HepG2 (cell line): ENCODE measurements around the gene EFNA3. TPM values are rescaled to one million over a fixed set of nuclear protein-coding genes. Genes with fewer than 3 reads are reported as not detected.
A peak's percentile ranks its signal among the peaks of the same experiment; 100 is the strongest.

Source experiments
- GATAD2A ChIP-seq: IDR thresholded peaks from 2 replicates; pipeline ENCODE4 v1.6.1; 2016
- HNF1A ChIP-seq, 2 experiments: sonication (generic) in 1 of 2; formaldehyde crosslinking in 1 of 2; IDR thresholded peaks; 2 replicates each; pipeline versions ENCODE4 v1.4.0 to v1.6.1; 2016 to 2020; ENCODE audit warnings: borderline replicate concordance in 1 of 2, low read depth in 1 of 2, mild to moderate bottlenecking in 1 of 2, missing genetic modification reagents in 1 of 2
- KDM2A ChIP-seq: sonication (generic); formaldehyde crosslinking; IDR thresholded peaks from 2 replicates; pipeline ENCODE4 v1.4.0; 2020; ENCODE audit warnings: low read depth, missing genetic modification reagents, borderline replicate concordance
- MED1 ChIP-seq: sonication (generic); formaldehyde crosslinking; IDR thresholded peaks from 2 replicates; pipeline ENCODE4 v1.4.0; 2020; ENCODE audit warnings: missing genetic modification reagents
- PAF1 ChIP-seq: IDR thresholded peaks from 2 replicates; pipeline ENCODE4 v1.6.1; 2016; ENCODE audit warnings: missing genetic modification reagents, missing compliant biosample characterization
- PHF21A ChIP-seq: sonication (generic); formaldehyde crosslinking; IDR thresholded peaks from 2 replicates; pipeline ENCODE4 v1.5.0; 2020; ENCODE audit warnings: mild to moderate bottlenecking, missing genetic modification reagents
- POLR2A ChIP-seq, 2 experiments: IDR thresholded peaks; 2 replicates each; pipeline ENCODE4 v1.6.1; 2011; ENCODE audit warnings: low read depth in 2 of 2, low read length in 2 of 2, mild to moderate bottlenecking in 1 of 2, moderate library complexity in 1 of 2; ENCODE audit not compliant: insufficient read depth in 1 of 2
- REL ChIP-seq: sonication (generic); formaldehyde crosslinking; conservative IDR thresholded peaks from 2 replicates; pipeline ENCODE4 v1.8.0; 2022; ENCODE audit warnings: mild to moderate bottlenecking, missing genetic modification reagents, moderate library complexity
- RXRA ChIP-seq: sonication (generic); formaldehyde crosslinking; IDR thresholded peaks from 2 replicates; pipeline ENCODE4 v1.5.1; 2020; ENCODE audit warnings: missing genetic modification reagents
- SPEN ChIP-seq: sonication (generic); formaldehyde crosslinking; IDR thresholded peaks from 2 replicates; pipeline ENCODE4 v1.5.1; 2020; ENCODE audit warnings: low read depth, mild to moderate bottlenecking, missing genetic modification reagents
- ZNF280B ChIP-seq: sonication (generic); formaldehyde crosslinking; IDR thresholded peaks from 2 replicates; pipeline ENCODE4 v1.5.0; 2020; ENCODE audit warnings: missing genetic modification reagents, mild to moderate bottlenecking, borderline replicate concordance
- ZNF292 ChIP-seq: sonication (generic); formaldehyde crosslinking; IDR thresholded peaks from 2 replicates; pipeline ENCODE4 v1.8.1; 2022; ENCODE audit warnings: mild to moderate bottlenecking, low read depth, missing genetic modification reagents, borderline replicate concordance
- ZNF33B ChIP-seq: sonication (generic); formaldehyde crosslinking; IDR thresholded peaks from 2 replicates; pipeline ENCODE4 v1.5.1; 2020; ENCODE audit warnings: mild to moderate bottlenecking, missing genetic modification reagents
- ZNF574 ChIP-seq: sonication (generic); formaldehyde crosslinking; IDR thresholded peaks from 2 replicates; pipeline ENCODE4 v1.4.0; 2020; ENCODE audit warnings: missing genetic modification reagents
- ZNF589 ChIP-seq: sonication (generic); formaldehyde crosslinking; conservative IDR thresholded peaks from 2 replicates; pipeline ENCODE4 v1.8.0; 2022; ENCODE audit warnings: mild to moderate bottlenecking, moderate library complexity, missing genetic modification reagents
- polyA plus RNA-seq, 8 experiments: library from polyadenylated mRNA; depleted of rRNA in 3 of 8; stranded (reverse) in 7 of 8; unstranded in 1 of 8; fragments of >200 nt; fragmentation: Illumina TruSeq in 4 of 8; extraction: Trizol in 4 of 8; gene quantifications; 2 replicates each; pipeline versions ENCODE4 v1.2.1 to v1.2.3, GENCODE V29; 2011 to 2016; ENCODE audit warnings: low read depth in 4 of 8, missing spikeins in 1 of 8, mixed read lengths in 1 of 8; ENCODE audit not compliant: insufficient read depth in 1 of 8
- total RNA-seq, 5 experiments: library from RNA; depleted of rRNA; stranded (reverse); fragments of >200 nt; fragmentation: Illumina TruSeq; extraction: Trizol; gene quantifications; 2 replicates each; pipeline ENCODE4 v1.2.3, GENCODE V29; 2016; ENCODE audit warnings: low read depth in 1 of 5

EFNA3 gene
- total and polyA plus RNA-seq, 2 of the 13 experiments (the other 11 are each of a cell fraction or from before 2014, with no cell fraction given), result 1.0 to 5.7 TPM

- TF ChIP-seq HNF1A (IDR thresholded peaks at IDR 0.05; ENCODE audit: low read depth) (no peak), HNF1A (CRISPR knock-in tag; IDR thresholded peaks at IDR 0.05; ENCODE audit: borderline replicate concordance) (peak; percentile 26; the same call in 1 of the 2 replicates), ZNF574 (CRISPR knock-in tag) (peak; percentile 26; the same call in 1 of the 2 replicates), GATAD2A (0 out of 2 replicates have a peak, but pooled peaks have one; percentile 9), POLR2A (IDR thresholded peaks at IDR 0.05; ENCODE audit: insufficient read depth in 1 of 2, low read depth in 2 of 2, low read length in 2 of 2) (peak in 1 of 2 experiments; percentile 20; a peak in 1 of 4 replicates), PAF1 (CRISPR knock-in tag) (no peak), PHF21A (0 out of 2 replicates have a peak, but pooled peaks have one; percentile 49), ZNF33B (CRISPR knock-in tag) (0 out of 2 replicates have a peak, but pooled peaks have one; percentile 51), ZNF589 (CRISPR knock-in tag) (0 out of 2 replicates have a peak, but pooled peaks have one; percentile 33), ZNF292 (CRISPR knock-in tag) (peak; percentile 52; the same call in 1 of the 2 replicates), ZNF280B (CRISPR knock-in tag) (0 out of 2 replicates have a peak, but pooled peaks have one; percentile 53), SPEN (CRISPR knock-in tag) (no peak; the same call in 1 of the 2 replicates), MED1 (peak; percentile 64), REL (peak; percentile 53; the same call in 1 of the 2 replicates), RXRA (CRISPR knock-in tag) (peak; percentile 83), KDM2A (CRISPR knock-in tag) (peak; percentile 26; the same call in 1 of the 2 replicates)
These were observed 46.1 kb downstream of the EFNA3 start (continued) for GRCh38 chr1:155124503-155125463.
